HG02870 (cell line): Measurements from ENCODE around the gene AKIRIN2.
"Not testable (repeated sequence)": the region's sequence is repeated elsewhere in the genome, so short reads cannot be mapped to it uniquely, and the experiment has no call there.

Source experiments
- ATAC-seq: cut with Tn5 transposase; IDR thresholded peaks from one replicate; pipeline ENCODE4 v1.9.1; 2021; ENCODE audit warnings: mild to moderate bottlenecking, moderate library complexity; ENCODE audit not compliant: unreplicated experiment

The AKIRIN2 gene

GRCh38 chr6:87687893-87688292, 14.1 kb downstream of the AKIRIN2 start:
- ATAC-seq = not testable (repeated sequence)

DNA sequence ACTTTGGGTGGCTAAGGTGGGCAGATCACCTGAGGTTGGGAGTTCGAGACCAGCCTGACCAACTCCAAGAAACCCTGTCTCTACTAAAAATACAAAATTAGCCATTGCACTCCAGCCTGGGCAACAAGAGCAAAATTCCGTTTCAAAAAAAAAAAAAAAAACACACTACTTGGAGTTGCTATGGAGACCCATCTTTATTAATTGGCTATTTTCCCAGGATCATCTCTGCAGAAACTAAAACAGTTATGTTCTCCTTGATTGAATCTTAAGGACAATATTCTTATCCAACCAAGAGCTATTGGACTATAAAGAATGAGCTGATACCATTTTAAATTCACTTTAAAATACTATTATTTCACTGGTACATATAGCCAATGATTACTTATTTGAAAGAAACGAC, 14.7 kb downstream of the AKIRIN2 start:
- no peak for ATAC-seq

DNA sequence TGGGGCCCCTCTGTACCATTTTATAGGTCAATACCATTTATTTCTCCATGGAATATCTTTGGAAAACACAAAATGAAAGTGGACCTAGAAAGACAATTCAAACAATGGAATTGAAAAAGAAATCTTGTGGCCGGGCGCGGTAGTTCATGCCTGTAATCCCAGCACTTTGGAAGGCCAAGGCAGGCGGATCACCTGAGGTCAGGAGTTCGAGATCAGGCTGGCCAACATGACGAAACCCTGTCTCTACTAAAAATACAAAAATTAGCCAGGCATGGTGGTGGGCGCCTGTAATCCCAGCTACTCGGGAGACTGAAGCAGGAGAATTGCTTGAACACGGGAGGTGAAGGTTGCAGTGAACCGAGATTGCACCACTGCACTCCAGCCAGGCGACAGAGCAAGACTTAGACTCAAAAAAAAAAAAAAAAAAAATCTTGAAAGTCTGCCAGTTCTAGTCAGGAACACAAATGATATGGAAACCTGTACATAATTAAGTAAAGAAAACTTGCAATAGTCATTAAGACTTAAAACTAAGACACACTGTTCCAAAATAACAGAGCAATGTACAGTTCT, 15.3 kb downstream of the AKIRIN2 start:
- not testable (repeated sequence) for ATAC-seq

- ATAC-seq = no peak
These were observed 17.0 kb downstream of the AKIRIN2 start for GRCh38 chr6:87684895-87685654.

DNA sequence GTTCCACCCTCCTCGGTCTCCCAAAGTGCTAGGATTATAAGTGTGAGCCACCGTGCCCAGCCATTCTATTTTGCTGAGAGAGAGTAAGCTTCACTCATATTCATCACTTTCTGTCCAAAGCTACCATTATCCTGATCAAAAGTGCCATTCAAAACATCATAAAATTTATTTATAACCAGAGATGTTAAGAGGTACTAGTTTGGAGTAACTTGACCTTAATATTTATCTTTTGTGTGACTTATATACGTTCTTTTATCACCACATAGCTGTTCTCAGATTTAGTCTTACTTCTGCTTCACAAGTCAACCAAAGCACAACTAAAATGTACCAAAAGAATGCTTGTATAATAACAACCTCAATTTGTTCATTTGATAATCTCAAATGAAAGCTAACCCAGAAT, 18.1 kb downstream of the AKIRIN2 start:
- ATAC-seq = no peak

- peak; percentile 75 for ATAC-seq
These were observed 19.7 kb downstream of the AKIRIN2 start for GRCh38 chr6:87682310-87682709.

DNA sequence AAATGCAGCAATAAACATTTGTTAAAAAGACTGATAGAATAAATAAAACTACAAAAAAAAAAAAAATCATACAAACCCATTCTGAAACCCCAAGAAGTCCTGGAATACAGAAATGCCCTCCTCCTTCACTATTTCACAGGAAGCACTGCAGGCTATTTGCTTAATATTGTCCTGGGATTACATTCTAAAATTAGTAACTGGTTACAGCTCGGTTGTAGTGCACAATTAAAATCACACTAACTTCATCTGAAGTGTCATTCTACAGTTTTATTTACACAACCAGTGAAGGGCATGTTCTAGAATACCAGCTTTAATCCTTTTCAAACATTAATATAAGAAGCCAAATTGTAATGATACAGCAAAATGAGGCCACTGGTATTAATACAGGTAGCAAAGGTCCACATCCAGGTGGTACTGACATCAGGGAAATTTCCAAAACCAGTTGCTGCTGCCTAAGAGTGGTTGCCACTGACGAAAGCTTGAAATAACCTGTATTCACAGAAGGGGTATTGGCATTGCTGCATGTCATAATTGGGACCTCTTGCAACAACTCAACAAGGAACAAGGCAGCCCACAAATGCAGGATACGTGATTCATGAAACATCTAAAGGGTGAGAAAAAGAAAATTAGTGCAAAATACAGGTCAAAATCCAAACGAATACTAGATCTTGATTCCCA, 26.9 kb downstream of the AKIRIN2 start:
- ATAC-seq = no peak

- ATAC-seq = no peak
These were observed 27.7 kb downstream of the AKIRIN2 start for GRCh38 chr6:87674290-87674689.

GRCh38 chr6:87673237-87673636, 28.8 kb downstream of the AKIRIN2 start:
- ATAC-seq = no peak

- no peak for ATAC-seq
These were observed 29.4 kb downstream of the AKIRIN2 start for GRCh38 chr6:87672641-87673040.

DNA sequence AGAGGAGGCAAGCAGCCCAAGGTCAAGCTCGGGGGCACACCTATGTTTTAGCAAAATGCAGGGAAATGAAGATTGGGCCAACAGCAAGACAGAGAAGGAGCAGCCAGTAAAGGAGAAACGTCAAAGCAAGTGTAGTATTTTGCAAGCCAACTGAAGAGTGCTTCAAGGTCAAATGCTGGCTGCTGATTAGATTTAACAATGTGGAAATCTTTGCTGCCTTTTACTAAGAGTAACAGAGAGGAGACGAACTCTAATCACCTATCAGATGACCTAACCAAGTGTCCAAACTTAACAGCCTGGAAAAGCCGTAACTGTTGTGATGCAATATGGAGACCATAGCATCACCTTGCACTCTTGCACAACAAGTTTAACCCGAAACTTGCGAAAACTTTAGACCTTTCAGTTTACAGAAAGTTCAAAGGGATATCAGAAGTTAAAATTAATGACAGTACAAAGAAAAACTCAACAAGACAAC, 30.4 kb downstream of the AKIRIN2 start:
- no peak for ATAC-seq

DNA sequence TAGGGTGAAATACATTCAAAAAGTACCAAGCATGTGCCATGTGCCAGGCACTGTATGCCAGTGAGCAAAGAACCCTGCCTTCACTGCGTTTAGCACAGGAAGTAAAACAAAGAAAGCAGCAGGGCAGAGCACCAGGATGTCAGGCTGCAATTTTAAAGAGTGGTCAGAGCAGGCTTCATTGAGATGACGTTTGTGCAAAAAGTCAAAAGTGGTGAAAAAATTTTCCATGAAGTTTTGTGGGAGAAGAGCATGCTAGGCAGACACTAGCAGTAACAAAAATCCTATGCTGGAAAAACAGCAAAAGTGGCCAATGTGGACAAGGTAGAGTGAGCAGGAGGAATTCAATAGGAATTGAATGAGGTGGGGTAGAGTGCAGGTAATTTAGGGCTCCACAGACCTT, 31.3 kb downstream of the AKIRIN2 start:
- no peak for ATAC-seq

DNA sequence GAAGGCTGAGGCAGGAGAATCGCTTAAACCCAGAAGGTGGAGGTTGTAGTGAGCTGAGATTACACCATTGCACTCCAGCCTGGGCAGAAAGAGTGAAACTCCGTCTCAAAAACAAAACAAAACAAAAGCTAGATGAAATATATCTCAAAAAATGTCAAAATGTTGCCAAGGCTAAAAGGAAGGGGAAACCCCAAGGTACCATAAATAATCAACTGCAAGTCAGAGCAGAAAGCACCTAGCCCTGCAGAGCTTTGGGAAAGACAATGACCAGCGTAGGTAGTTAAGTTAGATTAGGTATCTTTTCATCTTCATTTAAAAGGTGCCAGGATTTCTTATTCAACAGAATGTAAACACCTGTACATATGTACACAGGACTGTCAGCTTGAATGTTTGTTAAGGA, 33.0 kb downstream of the AKIRIN2 start:
- no peak for ATAC-seq

DNA sequence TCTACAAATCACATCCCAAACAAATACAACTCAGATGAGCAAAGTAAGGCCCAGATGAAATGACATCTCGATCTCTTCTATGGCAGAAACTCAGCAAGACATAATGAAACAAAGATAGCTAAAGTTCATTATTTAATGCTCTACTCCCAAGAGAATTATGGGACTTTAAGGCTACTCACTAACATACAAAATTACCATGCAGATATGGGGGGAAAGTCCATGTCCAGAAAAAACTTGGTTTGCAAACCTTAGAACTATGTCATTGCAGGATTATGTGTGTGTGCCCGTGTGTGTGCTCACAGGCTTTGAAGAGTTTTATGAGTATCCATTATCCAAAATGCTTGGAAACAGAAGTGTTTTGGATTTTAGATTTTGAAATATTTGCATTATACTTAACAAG, 34.0 kb downstream of the AKIRIN2 start:
- ATAC-seq = no peak

- ATAC-seq = no peak
These were observed 35.0 kb downstream of the AKIRIN2 start for GRCh38 chr6:87667032-87667431.

- no peak for ATAC-seq
These were observed 37.0 kb downstream of the AKIRIN2 start for GRCh38 chr6:87664921-87665485.

DNA sequence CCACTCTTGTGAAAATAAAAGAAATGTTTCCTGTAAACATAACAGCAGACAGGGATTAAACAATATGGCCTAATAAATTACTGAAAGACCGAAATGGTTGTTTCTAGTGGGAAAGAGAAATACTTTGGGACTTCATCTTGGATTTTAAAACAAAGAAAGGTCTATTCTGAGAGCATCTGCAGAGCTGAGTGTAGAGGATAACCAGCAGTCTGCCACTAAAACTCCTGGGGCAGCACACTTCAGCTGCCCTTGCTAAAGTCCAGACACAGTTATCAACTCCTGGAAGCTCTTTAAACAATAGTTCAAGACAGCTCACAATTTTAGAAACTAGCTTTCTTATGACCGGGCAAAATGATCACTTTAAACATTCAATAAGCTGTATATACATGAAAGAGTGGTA, 38.6 kb downstream of the AKIRIN2 start:
- no peak for ATAC-seq

DNA sequence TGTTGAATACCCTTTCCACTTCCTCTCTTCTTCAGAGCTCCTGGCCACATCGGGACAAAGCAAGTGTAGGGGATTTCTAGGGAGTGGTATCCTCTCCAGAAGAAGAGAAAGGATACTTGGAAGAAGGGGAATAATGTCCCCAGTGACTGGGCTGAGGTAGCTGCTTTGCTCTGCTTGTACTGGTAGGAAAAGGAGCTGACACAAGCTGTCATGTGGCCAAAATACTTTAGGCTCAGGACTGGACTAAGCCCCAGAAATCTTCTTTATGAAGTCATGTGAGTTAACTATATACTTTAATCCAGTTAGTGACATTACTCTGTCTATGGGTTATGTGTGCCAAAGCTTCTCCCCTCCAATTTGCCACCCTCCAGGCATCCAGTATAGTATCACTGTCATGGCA, 40.5 kb downstream of the AKIRIN2 start:
- no peak for ATAC-seq

GRCh38 chr6:87661016-87661415, 41.0 kb downstream of the AKIRIN2 start:
- ATAC-seq = no peak

- no peak for ATAC-seq
These were observed 41.7 kb downstream of the AKIRIN2 start for GRCh38 chr6:87660226-87660911.

GRCh38 chr6:87658516-87658915, 43.5 kb downstream of the AKIRIN2 start:
- no peak for ATAC-seq
